ENCODE measurements around the gene TASP1. TPM values are rescaled to one million over a fixed set of nuclear protein-coding genes. Genes with fewer than 3 reads are reported as not detected.
A peak's percentile ranks its signal among the peaks of the same experiment; 100 is the strongest.

The TASP1 gene
- total RNA-seq, 4 donors from 2014 or later: 7.7 to 20.0 (median 8.7) TPM

DNA sequence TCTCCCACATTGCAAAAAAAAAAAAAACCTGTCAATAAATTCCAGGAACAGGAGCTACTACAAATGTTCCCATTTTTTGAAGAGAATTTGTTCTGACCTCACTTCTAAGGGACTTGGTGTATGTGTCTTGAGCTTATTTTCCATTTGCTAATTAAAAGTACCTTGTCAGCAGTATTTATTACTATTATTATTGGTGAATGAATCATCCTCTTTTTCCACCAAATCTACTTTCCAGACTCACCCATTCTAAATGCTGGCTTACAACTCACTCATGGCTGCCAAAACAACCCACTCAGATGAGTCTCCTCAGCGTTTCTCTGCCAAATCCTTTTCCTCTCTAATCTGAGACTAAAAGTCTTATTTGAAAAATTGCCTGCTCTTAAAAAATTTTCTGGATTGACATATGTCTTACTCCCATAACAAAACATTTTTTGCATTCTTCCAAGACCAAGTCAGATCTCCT is 33.2 kb upstream of the TASP1 start:
- Histone ChIP-seq H3K4me3 (no peak overlapping the region), H3K27me3 (no peaks in the 10 kb centered on the region), H3K4me1 (peaks cover 0 to 11% (median 6%) of the 10 kb centered on the region in 3 donors), H3K36me3 (no peaks in the 10 kb centered on the region), H3K27ac (no peak overlapping the region), H3K9me3 (no peaks in the 10 kb centered on the region)
- intact Hi-C loops (cut with DNase I): no loop called here
- no peak for DNase-seq
- TF ChIP-seq, protein P1, sequence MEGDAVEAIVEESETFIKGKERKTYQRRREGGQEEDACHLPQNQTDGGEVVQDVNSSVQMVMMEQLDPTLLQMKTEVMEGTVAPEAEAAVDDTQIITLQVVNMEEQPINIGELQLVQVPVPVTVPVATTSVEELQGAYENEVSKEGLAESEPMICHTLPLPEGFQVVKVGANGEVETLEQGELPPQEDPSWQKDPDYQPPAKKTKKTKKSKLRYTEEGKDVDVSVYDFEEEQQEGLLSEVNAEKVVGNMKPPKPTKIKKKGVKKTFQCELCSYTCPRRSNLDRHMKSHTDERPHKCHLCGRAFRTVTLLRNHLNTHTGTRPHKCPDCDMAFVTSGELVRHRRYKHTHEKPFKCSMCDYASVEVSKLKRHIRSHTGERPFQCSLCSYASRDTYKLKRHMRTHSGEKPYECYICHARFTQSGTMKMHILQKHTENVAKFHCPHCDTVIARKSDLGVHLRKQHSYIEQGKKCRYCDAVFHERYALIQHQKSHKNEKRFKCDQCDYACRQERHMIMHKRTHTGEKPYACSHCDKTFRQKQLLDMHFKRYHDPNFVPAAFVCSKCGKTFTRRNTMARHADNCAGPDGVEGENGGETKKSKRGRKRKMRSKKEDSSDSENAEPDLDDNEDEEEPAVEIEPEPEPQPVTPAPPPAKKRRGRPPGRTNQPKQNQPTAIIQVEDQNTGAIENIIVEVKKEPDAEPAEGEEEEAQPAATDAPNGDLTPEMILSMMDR (IDR thresholded peaks at IDR 0.05): no peak
- no peak for TF ChIP-seq POLR2A (IDR thresholded peaks at IDR 0.05)
- WGBS, 2 donors: 12 to 17% methylated on average over 1 of the region's 1 CpG

DNA sequence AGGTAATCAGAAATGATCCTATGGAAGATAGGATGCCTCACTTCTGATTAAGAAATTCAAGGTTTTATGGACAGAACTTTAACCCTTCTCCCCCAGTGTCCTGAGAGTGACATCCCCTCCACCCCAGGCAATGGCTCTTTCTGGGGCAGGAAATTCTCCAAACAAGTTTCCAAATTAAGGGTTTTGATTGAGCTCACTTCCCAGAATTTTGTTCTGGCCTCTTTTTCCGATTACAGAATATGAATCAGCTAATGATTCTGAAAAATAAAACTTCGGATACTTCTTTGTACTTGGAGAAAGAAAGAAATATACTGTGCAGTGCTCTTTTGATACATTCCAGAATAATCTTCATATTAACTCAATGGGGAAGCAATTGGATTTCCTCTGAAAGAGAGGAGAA is 32.8 kb upstream of the TASP1 start:
- no peaks in the 10 kb centered on the region for H3K27me3 ChIP-seq
- DNase-seq: no peak
- H3K36me3 ChIP-seq: no peaks in the 10 kb centered on the region
- TF ChIP-seq, protein P1 (IDR thresholded peaks at IDR 0.05): no peak
- no peak for TF ChIP-seq POLR2A (IDR thresholded peaks at IDR 0.05)
- H3K4me1 ChIP-seq: peaks cover 0 to 11% (median 6%) of the 10 kb centered on the region in 3 donors
- 28 to 46% methylated on average over 2 of the region's 2 CpGs for WGBS, 2 donors
- H3K9me3 ChIP-seq: no peaks in the 10 kb centered on the region
- no peak overlapping the region for H3K4me3 ChIP-seq
- intact Hi-C loops (cut with DNase I): no loop called here
- no peak overlapping the region for H3K27ac ChIP-seq

DNA sequence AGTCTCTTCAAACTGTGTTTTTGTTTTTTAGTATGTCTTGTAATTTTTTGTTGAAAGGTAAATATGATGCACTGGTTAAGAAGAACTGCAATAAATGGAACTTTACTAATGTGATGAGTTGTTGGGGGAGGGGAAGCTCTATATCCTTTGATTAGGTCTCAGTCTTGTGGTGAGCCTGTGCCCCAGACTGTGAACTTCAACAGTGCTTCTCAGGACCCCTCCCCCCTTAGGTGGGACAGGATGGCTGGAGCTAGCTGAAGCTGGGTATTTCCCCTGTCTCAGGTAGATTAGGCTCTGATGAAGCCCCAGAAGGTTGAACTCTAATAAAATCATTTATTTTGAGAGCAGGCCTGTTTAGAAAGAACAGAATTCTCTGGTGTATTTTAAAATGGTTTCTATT is 31.4 kb upstream of the TASP1 start:
- DNase-seq: no peak
- no peak overlapping the region for H3K4me3 ChIP-seq
- H3K36me3 ChIP-seq: no peaks in the 10 kb centered on the region
- no peak overlapping the region for H3K27ac ChIP-seq
- H3K9me3 ChIP-seq: no peaks in the 10 kb centered on the region
- H3K27me3 ChIP-seq: no peaks in the 10 kb centered on the region
- H3K4me1 ChIP-seq: peaks cover 0 to 11% (median 6%) of the 10 kb centered on the region in 3 donors
- TF ChIP-seq, protein P1 (IDR thresholded peaks at IDR 0.05): no peak
- TF ChIP-seq POLR2A (IDR thresholded peaks at IDR 0.05): no peak
- intact Hi-C loops (cut with DNase I): no loop called here

DNA sequence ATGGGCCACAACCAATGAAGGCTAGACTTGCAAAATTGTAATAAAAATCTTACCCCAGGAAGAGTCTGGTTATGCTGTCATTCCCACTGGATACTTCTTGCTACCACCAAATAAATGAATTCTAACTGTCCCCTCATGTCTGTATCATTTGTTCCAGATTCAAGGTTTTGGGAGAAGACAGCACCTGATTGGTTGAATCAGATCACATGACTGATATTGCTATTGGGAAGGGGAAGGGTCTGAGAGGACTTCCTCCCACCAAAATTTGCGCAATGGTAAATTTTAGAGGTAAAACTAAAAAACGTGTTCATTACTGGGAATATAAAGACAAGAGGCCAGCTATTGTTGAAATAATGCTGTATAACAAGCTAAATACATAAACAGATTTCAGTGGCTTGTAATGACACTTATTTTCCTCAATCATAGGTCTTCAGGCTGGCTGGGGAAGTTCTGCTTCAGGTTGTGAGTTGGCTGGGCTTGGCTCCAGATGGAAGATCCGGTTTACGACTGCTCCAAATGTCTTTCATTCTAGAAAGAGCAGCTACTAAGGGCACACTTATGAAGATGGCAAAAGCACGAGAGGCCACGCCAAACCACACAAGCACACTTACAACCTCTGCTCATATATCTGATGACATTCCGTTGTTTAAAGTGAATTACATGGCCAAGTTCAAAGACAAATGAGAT is 27.1 kb upstream of the TASP1 start:
- Histone ChIP-seq H3K27ac (no peak overlapping the region), H3K36me3 (no peaks in the 10 kb centered on the region), H3K4me1 (peaks cover 0 to 10% (median 0%) of the 10 kb centered on the region in 3 donors), H3K9me3 (no peaks in the 10 kb centered on the region), H3K27me3 (no peaks in the 10 kb centered on the region), H3K4me3 (no peak overlapping the region)
- 74 to 81% methylated on average over 7 of the region's 7 CpGs for WGBS, 2 donors
- intact Hi-C loops (cut with DNase I): no loop called here
- TF ChIP-seq, protein P1 (IDR thresholded peaks at IDR 0.05): no peak
- no peak for TF ChIP-seq POLR2A (IDR thresholded peaks at IDR 0.05)
- DNase-seq: no peak

DNA sequence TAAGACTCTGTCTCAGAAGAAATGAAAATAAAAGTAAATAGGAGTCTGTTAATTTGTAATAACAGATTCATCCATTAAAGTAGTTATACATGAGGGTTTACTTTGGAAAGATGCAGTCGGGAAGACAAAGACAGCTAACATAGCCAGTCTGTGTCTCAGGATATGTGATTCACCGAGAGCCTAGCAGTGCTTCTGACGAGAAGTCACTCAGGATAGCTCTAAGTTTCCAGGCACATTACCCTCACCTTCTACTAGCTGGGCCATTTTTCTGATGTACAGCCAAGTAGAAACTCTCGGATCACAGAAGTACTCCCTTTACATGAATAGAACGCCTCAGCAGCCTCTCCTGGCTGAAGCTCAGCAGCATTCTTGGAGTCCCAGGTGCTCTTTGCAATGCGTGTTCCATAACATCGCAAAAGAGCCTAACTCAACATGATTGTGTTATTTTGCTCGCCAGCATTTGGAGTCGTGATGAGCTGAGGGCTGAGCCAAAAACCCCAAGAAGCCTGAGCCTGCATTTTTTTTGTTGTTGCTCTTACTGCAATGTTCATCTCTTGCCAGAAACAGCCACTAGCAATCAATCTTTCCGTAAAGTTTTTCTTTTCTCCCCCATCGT is 22.4 kb upstream of the TASP1 start:
- no peak for DNase-seq
- Histone ChIP-seq H3K27me3 (no peaks in the 10 kb centered on the region), H3K4me3 (peak overlapping the region in 1 of 4 donors; percentile 1), H3K4me1 (peaks cover 0 to 12% (median 0%) of the 10 kb centered on the region in 3 donors), H3K27ac (peak overlapping the region in 1 of 4 donors; percentile 21), H3K9me3 (no peaks in the 10 kb centered on the region), H3K36me3 (no peaks in the 10 kb centered on the region)
- TF ChIP-seq, protein P1 (IDR thresholded peaks at IDR 0.05): no peak
- TF ChIP-seq POLR2A (IDR thresholded peaks at IDR 0.05): no peak
- intact Hi-C loops (cut with DNase I): no loop called here
- 50 to 52% methylated on average over 11 of the region's 11 CpGs for WGBS, 2 donors
